Measurements from ENCODE around the gene SCYL1.
"Not testable (repeated sequence)": the region's sequence is repeated elsewhere in the genome, so short reads cannot be mapped to it uniquely, and the experiment has no call there.

SCYL1 gene

GRCh38 chr11:65506290-65506771, 18.6 kb upstream of the SCYL1 start:
- no peak for DNase-seq

DNA sequence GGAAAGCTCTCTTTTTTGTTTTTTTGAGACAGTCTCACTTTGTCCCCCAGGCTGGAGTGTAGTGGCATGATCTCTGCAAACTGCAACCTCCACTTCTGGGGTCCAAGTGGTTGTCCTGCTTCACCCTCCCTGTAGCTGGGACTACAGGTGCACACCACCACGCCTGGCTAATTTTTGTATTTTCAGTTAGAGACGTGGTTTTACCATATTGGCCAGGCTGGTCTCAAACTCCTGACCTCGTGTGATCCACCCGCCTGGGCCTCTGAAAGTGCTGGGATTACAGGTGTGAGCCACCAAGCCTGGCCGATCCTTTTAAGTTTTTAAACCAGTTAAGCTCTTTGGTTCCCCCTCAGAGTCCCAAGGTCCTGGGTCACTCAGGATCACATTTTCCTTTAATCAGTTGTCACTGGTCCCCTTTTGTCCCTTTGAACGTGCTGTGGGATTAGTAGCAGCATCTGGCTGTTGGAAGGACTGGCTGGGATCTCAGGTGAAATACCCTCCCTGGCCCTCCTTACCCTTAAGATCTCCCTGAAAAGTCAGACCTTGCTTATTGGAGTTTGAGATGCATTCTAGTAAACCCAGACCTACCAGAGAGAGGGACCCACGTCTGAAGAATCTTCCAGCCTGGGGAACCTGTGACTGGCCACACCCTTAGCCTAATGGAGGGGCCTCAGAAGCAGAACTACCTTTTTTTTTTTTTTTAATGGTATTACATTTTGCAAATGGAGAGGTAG, 17.9 kb upstream of the SCYL1 start:
- no peak for DNase-seq

DNA sequence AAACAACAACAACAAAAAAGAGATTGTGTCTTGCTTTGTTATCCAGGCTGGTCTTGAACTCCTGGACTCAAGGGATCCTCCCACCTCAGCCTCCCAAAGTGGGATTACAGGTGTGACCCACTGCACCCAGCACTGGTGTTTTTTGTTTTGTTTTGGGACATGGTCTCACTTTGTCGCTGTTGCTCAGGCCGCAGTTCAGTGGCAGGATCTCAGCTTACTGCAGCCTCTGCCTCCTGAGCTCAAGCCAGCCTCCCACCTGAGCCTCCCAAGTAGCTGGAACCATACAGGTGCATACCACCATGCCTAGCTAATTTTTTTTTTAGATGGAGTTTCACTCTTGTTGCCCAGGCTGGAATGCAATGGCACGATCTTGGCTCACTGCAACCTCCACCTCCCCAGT, 12.6 kb upstream of the SCYL1 start:
- not testable (repeated sequence) for DNase-seq

GRCh38 chr11:65516135-65516968, 8.5 kb upstream of the SCYL1 start:
- DNase-seq = no peak

- DNase-seq = not testable (repeated sequence)
Observed at GRCh38 chr11:65518941-65519549, 5.8 kb upstream of the SCYL1 start.

DNA sequence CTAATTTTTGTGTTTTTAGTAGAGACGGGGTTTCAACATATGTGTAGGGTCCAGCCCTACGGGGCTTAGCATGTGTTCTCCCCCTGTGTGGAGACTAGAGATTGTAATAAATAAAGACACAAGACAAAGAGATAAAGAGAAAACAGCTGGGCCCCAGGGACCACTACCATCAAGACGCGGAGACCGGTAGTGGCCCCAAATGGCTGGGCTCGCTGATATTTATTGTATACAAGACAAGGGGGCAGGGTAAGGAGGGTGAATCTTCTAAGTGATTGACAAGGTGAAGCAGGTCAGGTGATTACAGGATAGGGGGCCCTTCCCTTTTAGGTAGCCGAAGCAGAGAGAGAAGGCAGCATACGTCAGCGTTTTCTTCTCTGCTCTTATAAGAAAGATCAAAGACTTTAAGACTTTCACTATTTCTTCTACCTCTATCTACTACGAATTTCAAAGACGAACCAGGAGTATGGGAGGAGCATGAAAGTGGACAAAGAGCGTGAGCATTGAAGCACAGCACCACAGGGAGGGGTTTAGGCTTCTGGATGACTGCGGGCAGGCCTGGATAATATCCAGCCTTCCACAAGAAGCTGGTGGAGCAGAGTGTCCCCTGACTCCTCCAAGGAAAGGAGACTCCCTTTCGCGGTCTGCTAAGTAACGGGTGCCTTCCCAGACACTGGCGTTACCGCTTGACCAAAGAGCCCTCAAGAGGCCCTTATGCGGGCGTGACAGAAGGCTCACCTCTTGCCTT, 2.9 kb upstream of the SCYL1 start:
- not testable (repeated sequence) for DNase-seq

GRCh38 chr11:65522718-65523630, 1.9 kb upstream of the SCYL1 start:
- DNase-seq = not testable (repeated sequence)

DNA sequence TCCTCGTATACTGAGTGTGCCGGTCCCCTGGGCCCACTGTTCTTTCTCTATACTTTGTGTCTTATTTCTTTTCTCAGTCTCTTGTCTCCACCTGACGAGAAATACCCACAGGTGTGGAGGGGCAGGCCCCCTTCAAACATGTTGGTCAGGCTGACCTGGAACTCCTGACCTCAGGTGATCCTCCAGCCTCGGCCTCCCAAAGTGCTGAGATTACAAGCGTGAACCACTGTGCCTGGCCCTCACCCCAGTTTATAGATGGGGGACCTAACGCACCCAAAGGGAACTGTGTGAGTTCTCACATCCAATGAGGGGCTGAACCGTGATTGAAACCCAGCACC, 1.3 kb upstream of the SCYL1 start:
- not testable (repeated sequence) for DNase-seq

- DNase-seq = no peak
Observed at GRCh38 chr11:65524014-65524740, 706 bp upstream of the SCYL1 start.

- no peak for DNase-seq
Observed at GRCh38 chr11:65525546-65526480, 930 bp downstream of the SCYL1 start.

DNA sequence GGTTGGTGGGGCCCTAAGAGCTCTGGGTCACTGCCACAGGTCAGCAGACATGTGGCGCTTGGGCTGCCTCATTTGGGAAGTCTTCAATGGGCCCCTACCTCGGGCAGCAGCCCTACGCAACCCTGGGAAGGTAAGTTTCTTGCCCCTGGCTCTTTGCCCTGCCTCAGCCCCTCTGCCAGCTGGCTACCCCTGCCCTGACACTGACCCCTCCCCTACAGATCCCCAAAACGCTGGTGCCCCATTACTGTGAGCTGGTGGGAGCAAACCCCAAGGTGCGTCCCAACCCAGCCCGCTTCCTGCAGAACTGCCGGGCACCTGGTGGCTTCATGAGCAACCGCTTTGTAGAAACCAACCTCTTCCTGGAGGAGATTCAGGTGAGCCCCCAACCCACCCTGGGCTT, 1.9 kb downstream of the SCYL1 start:
- DNase-seq = no peak

DNA sequence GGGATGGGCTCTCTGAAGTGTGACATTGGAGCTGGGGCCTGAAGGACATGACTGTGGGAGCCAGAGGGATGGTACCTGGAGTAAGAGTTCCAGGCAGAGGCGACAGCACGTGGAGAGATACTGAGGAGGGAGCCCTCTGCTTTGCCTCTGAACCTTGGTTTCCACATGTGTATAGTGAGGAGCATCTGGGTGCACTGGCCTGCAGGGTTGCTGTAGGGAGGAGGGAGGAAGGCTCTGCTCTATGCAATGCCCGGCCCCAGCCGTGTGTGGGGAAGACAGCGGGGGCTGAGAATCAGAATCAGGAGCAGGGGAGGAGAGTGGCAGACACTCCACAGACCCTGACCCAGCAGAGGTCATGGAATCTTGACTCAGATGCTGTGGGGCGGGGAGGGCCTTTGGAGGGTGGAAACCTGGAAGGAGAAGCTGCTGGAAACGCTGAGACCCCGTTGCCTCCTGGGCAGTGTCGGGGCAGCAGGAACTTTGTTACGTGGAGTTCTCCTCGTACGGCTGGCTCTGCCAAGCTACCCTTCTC, 4.0 kb downstream of the SCYL1 start:
- DNase-seq = no peak

- DNase-seq = no peak
Observed at GRCh38 chr11:65529475-65530156, 4.7 kb downstream of the SCYL1 start.

- no peak for DNase-seq
Observed at GRCh38 chr11:65530157-65530496, 5.2 kb downstream of the SCYL1 start.

DNA sequence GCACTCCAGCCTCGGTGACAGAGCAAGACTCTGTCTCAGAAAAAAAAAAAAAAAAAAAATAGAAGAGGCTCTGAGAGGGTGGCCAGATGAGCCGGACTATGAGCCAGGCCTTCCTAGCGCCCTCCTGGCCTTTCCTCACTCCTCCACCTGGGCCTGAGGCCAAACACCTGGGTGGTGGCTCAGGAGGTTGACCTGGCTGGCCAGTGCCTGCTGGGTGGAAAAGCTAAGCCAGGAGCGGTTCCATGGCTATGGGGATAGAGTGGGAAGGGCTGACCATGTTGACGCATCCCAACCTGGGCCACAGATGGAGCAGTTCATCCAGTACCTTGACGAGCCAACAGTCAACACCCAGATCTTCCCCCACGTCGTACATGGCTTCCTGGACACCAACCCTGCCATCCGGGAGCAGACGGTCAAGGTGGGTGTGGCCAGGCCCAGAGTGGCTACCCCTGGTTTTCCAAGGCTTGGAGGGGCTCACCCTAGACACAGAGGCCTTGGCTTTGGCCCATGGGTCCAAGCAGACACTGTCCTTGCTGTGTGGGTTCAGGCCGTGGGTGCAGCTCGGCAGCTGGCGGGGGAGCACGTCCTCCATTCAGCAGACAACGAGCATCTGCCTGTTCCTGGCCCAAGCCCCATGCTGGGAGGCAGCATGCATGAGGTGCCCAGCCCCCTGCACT, 7.6 kb downstream of the SCYL1 start:
- DNase-seq = no peak

DNA sequence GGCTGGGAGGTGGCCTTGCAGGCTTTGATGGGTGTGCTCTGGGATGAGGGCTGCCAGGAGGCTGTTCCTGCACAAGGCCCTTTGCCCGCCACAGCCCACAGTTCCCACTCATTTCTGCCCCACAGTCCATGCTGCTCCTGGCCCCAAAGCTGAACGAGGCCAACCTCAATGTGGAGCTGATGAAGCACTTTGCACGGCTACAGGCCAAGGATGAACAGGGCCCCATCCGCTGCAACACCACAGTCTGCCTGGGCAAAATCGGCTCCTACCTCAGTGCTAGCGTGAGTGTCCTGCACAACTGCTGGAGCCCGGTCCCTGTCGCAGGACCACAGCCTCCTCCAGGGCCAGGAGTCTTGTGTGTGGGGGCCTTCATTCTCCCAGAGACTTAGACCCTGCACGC, 10.2 kb downstream of the SCYL1 start:
- no peak for DNase-seq

DNA sequence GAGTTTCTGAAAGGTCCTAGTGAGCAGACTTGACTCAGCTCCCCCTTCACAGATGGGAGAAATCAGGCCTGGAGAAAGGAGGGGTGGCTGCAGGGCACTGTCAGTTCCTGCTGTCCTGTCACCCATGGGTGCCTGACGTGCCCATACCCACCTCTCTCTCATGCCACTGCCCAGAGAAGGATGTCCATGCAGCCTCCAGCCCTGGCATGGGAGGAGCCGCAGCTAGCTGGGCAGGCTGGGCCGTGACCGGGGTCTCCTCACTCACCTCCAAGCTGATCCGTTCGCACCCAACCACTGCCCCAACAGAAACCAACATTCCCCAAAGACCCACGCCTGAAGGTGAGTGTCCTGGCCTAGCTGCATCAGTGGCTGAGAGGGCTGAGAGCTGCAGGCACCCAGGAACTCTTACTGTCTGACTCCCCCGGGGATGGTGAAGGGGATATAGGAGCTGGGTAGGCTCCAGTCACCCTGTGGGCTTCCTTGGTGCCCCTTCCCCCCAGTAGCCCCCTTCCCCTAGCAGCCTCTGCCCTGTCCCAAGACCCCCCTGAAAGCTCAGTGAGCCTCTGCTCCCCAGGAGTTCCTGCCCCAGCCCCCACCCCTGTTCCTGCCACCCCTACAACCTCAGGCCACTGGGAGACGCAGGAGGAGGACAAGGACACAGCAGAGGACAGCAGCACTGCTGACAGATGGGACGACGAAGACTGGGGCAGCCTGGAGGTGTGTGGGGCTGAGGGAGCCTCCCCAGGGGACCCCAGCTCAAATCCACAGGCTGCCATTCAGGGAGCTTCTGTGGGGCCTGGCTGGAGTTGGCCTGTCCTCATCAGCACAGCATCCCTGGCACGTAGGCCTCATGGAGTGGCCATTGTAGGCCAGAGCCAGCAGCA, 11.8 kb downstream of the SCYL1 start:
- no peak for DNase-seq

GRCh38 chr11:65537296-65537597, 12.4 kb downstream of the SCYL1 start:
- no peak for DNase-seq
